ENCODE measurements around the gene AADACL4.
"Not testable (repeated sequence)": the region's sequence is repeated elsewhere in the genome, so short reads cannot be mapped to it uniquely, and the experiment has no call there.

AADACL4 gene

GRCh38 chr1:12658531-12659453 lies 14.9 kb downstream of the AADACL4 start:
- peak; percentile 98 for DNase-seq (ENCODE audit: low spot score)

- no peak for DNase-seq (ENCODE audit: low spot score)
Measured at GRCh38 chr1:12661606-12662219, 17.8 kb downstream of the AADACL4 start.

- no peak for DNase-seq (ENCODE audit: low spot score)
Measured at GRCh38 chr1:12662556-12662955, 18.7 kb downstream of the AADACL4 start.

- DNase-seq (ENCODE audit: low spot score) = no peak
Measured at GRCh38 chr1:12665511-12665910, 21.6 kb downstream of the AADACL4 start.

GRCh38 chr1:12666141-12666735 lies 22.4 kb downstream of the AADACL4 start:
- DNase-seq (ENCODE audit: low spot score) = no peak

- no peak for DNase-seq (ENCODE audit: low spot score)
Measured at GRCh38 chr1:12669529-12670068, 25.7 kb downstream of the AADACL4 start.

GRCh38 chr1:12674358-12674757 lies 30.5 kb downstream of the AADACL4 start:
- no peak for DNase-seq (ENCODE audit: low spot score)

- not testable (repeated sequence) for DNase-seq (ENCODE audit: low spot score)
Measured at GRCh38 chr1:12676122-12676521, 32.2 kb downstream of the AADACL4 start.

- no peak for DNase-seq (ENCODE audit: low spot score)
Measured at GRCh38 chr1:12677565-12677964, 33.7 kb downstream of the AADACL4 start.

GRCh38 chr1:12678350-12678749 lies 34.5 kb downstream of the AADACL4 start:
- no peak for DNase-seq (ENCODE audit: low spot score)

- DNase-seq (ENCODE audit: low spot score) = no peak
Measured at GRCh38 chr1:12678820-12679219, 34.9 kb downstream of the AADACL4 start.

GRCh38 chr1:12690156-12690555 lies 46.3 kb downstream of the AADACL4 start:
- no peak for DNase-seq (ENCODE audit: low spot score)

GRCh38 chr1:12692967-12693782 lies 49.3 kb downstream of the AADACL4 start:
- no peak for DNase-seq (ENCODE audit: low spot score)

GRCh38 chr1:12696658-12697057 lies 52.8 kb downstream of the AADACL4 start:
- no peak for DNase-seq (ENCODE audit: low spot score)

- DNase-seq (ENCODE audit: low spot score) = no peak
Measured at GRCh38 chr1:12697397-12697796, 53.5 kb downstream of the AADACL4 start.

- DNase-seq (ENCODE audit: low spot score) = no peak
Measured at GRCh38 chr1:12703821-12704451, 60.1 kb downstream of the AADACL4 start.

GRCh38 chr1:12706061-12706460 lies 62.2 kb downstream of the AADACL4 start:
- no peak for DNase-seq (ENCODE audit: low spot score)

GRCh38 chr1:12708396-12709090 lies 64.7 kb downstream of the AADACL4 start:
- DNase-seq (ENCODE audit: low spot score) = no peak

- DNase-seq (ENCODE audit: low spot score) = no peak
Measured at GRCh38 chr1:12709091-12709491, 65.2 kb downstream of the AADACL4 start.

GRCh38 chr1:12709696-12710095 lies 65.8 kb downstream of the AADACL4 start:
- DNase-seq (ENCODE audit: low spot score) = no peak

- no peak for DNase-seq (ENCODE audit: low spot score)
Measured at GRCh38 chr1:12711536-12711935, 67.7 kb downstream of the AADACL4 start.
